Neuronal stem cell (in vitro differentiated cells): Measurements from ENCODE around the gene HDAC11.

Experiments
- DNase-seq: peaks from one replicate; pipeline ENCODE4 v3.0.0-alpha.2; 2013; ENCODE audit warnings: low spot score
- H2AFZ ChIP-seq: one replicate; pipeline ENCODE4 v1.6.1; 2013; ENCODE audit warnings: mild to moderate bottlenecking, low read length, inconsistent platforms
- H2AK5ac ChIP-seq: 2 replicates; pipeline ENCODE4 v1.6.1; 2013; ENCODE audit warnings: low read depth, mild to moderate bottlenecking, inconsistent platforms, low read length, moderate library complexity, mixed read lengths
- H2BK120ac ChIP-seq: 2 replicates; pipeline ENCODE4 v1.6.1; 2013; ENCODE audit warnings: low read depth, mild to moderate bottlenecking, inconsistent platforms, low read length, moderate library complexity, mixed read lengths
- H2BK12ac ChIP-seq: one replicate; pipeline ENCODE4 v1.6.1; 2013; ENCODE audit warnings: low read length, inconsistent platforms
- H2BK15ac ChIP-seq: 2 replicates; pipeline ENCODE4 v1.6.1; 2013; ENCODE audit warnings: mild to moderate bottlenecking, low read length, inconsistent platforms, mixed read lengths
- H2BK5ac ChIP-seq: one replicate; pipeline ENCODE4 v1.6.1; 2013; ENCODE audit warnings: inconsistent platforms, mild to moderate bottlenecking, low read length, moderate library complexity
- H3K14ac ChIP-seq: one replicate; pipeline ENCODE4 v1.6.1; 2013; ENCODE audit warnings: low read length, inconsistent platforms
- H3K18ac ChIP-seq: 2 replicates; pipeline ENCODE4 v1.6.1; 2013; ENCODE audit warnings: low read length, inconsistent platforms
- H3K23ac ChIP-seq: 2 replicates; pipeline ENCODE4 v1.6.1; 2013; ENCODE audit warnings: low read depth, mild to moderate bottlenecking, mixed read lengths, low read length, inconsistent platforms; ENCODE audit not compliant: poor library complexity
- H3K27ac ChIP-seq: replicated peaks from 3 replicates; pipeline ENCODE4 v1.5.1; 2013; ENCODE audit warnings: low read length, inconsistent platforms
- H3K27me3 ChIP-seq, 3 experiments: 2 replicates each; pipeline ENCODE4 v1.6.1; 2013; ENCODE audit warnings: low read length in 3 of 3, mild to moderate bottlenecking in 2 of 3, inconsistent platforms in 1 of 3, low read depth in 1 of 3, mixed read lengths in 1 of 3, moderate library complexity in 1 of 3; ENCODE audit not compliant: control insufficient read depth in 3 of 3, insufficient read depth in 3 of 3
- H3K36me3 ChIP-seq, 2 donors: replicated peaks in 1 of 2; 2 replicates each; pipeline ENCODE4 v1.6.1; 2013; ENCODE audit warnings: low read length in 2 of 2; ENCODE audit not compliant: control insufficient read depth in 2 of 2, insufficient read depth in 2 of 2
- H3K4ac ChIP-seq: 2 replicates; pipeline ENCODE4 v1.6.1; 2013; ENCODE audit warnings: inconsistent platforms, mild to moderate bottlenecking, low read length, moderate library complexity
- H3K4me1 ChIP-seq, 2 donors: 1 replicate in 1 of 2; 2 replicates in 1 of 2; pipeline ENCODE4 v1.6.1; 2013; ENCODE audit warnings: low read length in 2 of 2, low read depth in 1 of 2; ENCODE audit not compliant: control insufficient read depth in 2 of 2, insufficient read depth in 1 of 2
- H3K4me2 ChIP-seq: one replicate; pipeline ENCODE4 v1.6.1; 2013; ENCODE audit warnings: mild to moderate bottlenecking, low read length, inconsistent platforms; ENCODE audit not compliant: insufficient read depth, poor library complexity, severe bottlenecking
- H3K4me3 ChIP-seq, 2 donors: 2 replicates each; pipeline ENCODE4 v1.5.1; 2013; ENCODE audit warnings: low read length in 2 of 2, mild to moderate bottlenecking in 2 of 2, inconsistent platforms in 1 of 2, moderate library complexity in 1 of 2
- H3K79me1 ChIP-seq: one replicate; pipeline ENCODE4 v1.6.1; 2013; ENCODE audit warnings: low read depth, mild to moderate bottlenecking, inconsistent platforms, low read length, moderate library complexity
- H3K9ac ChIP-seq: one replicate; pipeline ENCODE4 v1.6.1; 2013; ENCODE audit warnings: mild to moderate bottlenecking, low read depth, low read length, inconsistent platforms; ENCODE audit not compliant: poor library complexity
- H3K9me3 ChIP-seq, 2 donors: replicated peaks in 1 of 2; 2 replicates each; pipeline versions ENCODE3 to v1.6.1; 2013; ENCODE audit warnings: low read length in 2 of 2, mild to moderate bottlenecking in 2 of 2, inconsistent platforms in 1 of 2, low read depth in 1 of 2, mixed read lengths in 1 of 2, moderate library complexity in 1 of 2; ENCODE audit not compliant: control insufficient read depth in 2 of 2, insufficient read depth in 1 of 2
- H4K8ac ChIP-seq: one replicate; pipeline ENCODE4 v1.6.1; 2013; ENCODE audit warnings: low read depth, mild to moderate bottlenecking, inconsistent platforms, low read length, moderate library complexity
- H4K91ac ChIP-seq: one replicate; pipeline ENCODE4 v1.6.1; 2013; ENCODE audit warnings: low read length, low read depth, mild to moderate bottlenecking, inconsistent platforms; ENCODE audit not compliant: poor library complexity
- WGBS, 2 donors: extraction: QIAGEN DNeasy Blood & Tissue Kit; methylation state at CpG; one replicate each; pipeline ENCODE4 v1.1.7; 2013; ENCODE audit warnings: missing lambda C conversion rate in 2 of 2, mixed read lengths in 1 of 2; ENCODE audit not compliant: insufficient read length in 2 of 2, insufficient replicate concordance in 1 of 2; ENCODE audit errors: extremely low coverage in 2 of 2; 5-methylcytosine and 5-hydroxymethylcytosine counted together

HDAC11 gene

DNA sequence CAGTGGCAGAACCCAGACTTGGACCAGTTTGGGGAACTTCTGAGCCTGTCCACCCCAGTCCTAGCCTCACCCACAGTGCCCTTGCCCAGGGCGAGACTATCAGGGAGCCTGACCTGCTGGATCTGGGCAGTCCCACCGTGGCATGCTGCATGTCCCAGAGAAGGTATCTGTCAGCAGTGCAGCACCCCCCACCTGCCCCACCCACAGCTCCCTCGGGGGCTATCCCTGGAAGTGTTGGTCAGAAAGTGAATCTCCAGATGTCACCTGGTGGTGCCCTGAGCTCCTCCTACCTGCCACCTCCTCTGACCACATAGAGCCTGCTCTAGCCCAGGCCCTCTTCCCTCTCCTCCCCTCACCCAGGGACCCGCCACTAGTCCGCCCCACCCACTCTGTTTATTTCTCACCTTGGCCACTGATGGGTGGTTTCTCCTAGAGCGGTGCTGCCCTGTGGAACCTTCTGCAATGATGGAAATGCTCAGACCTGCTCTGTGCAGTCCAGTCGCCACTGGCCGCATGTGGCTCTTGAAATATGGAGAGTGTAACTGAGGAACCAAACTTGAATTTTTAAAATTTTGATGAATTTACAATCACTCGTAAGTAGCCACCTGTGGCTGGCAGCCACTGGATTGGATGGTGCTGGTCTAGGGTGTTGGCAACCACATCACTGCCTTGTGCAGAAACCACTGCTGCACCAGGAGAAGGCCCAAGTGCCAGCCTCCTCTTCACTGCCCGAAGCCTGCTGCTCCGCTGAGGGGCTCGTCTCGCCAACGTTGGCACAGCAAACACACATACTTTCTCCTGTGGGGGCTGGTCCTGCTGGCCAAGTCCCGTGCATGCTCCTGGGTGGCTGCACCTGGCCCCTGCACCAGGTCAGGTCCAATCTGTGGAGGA lies 13.1 kb downstream of the HDAC11 start:
- no peak overlapping the region for H4K91ac ChIP-seq

DNA sequence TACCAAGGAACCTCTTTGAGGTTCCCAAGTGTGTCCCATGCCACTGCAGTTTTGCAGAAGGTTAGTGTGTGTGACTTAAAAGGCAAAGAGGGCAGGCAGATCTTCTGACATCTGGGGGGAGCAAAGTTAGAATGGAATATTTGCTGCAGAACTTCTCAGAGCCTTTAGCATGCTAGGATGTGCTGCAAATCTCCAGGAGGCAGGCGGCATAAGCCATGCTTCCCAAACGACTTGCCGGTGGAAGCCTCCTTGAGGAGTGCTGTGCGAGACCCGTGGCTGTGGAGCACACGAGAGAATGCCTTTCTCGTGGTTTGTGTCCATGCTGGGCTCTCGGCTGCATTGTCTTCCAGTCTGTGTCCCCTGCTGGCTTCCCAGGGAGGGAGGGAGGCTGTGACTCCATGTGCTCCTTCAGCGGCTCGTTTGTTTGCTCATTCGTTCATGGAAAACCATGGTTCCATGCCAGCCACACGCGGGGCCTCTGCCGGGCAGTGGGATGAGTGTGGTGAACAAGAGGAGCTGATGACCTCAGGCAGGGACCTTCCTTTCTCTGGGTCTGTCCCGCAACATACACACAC lies 13.8 kb downstream of the HDAC11 start:
- no peaks in the 10 kb centered on the region for H3K36me3 ChIP-seq
- no CpG with 5 or more reads among the region's 15 CpGs for WGBS, 2 donors
- H3K27ac ChIP-seq, result no peak overlapping the region
- H2AK5ac ChIP-seq, result no peak overlapping the region
- no peak overlapping the region for H4K91ac ChIP-seq
- H3K27me3 ChIP-seq, result no peaks in the 10 kb centered on the region
- H3K9me3 ChIP-seq, result no peaks in the 10 kb centered on the region
- no peak overlapping the region for H2BK15ac ChIP-seq
- no peak overlapping the region for H2BK12ac ChIP-seq
- no peak for DNase-seq
- H3K4ac ChIP-seq, result no peak overlapping the region
- no peak overlapping the region for H3K18ac ChIP-seq
- H2BK120ac ChIP-seq, result no peak overlapping the region
- no peak overlapping the region for H3K4me3 ChIP-seq
- H3K4me1 ChIP-seq, result peaks cover 4 to 6% of the 10 kb centered on the region in 2 donors
- peak overlapping the region; percentile 2 for H2BK5ac ChIP-seq
- H3K4me2 ChIP-seq, result no peak overlapping the region
- no peak overlapping the region for H3K9ac ChIP-seq
- no peak overlapping the region for H2AFZ ChIP-seq
- no peak overlapping the region for H3K14ac ChIP-seq
- H3K23ac ChIP-seq, result no peak overlapping the region
- no peaks in the 10 kb centered on the region for H3K79me1 ChIP-seq
- H4K8ac ChIP-seq, result no peak overlapping the region

More for the DNA sequence above, 13.1 kb downstream of the HDAC11 start:
- peaks cover 4 to 6% of the 10 kb centered on the region in 2 donors for H3K4me1 ChIP-seq
- no peak overlapping the region for H3K4me3 ChIP-seq
- no peak overlapping the region for H3K9ac ChIP-seq
- peak overlapping the region; percentile 2 for H2BK5ac ChIP-seq
- H3K23ac ChIP-seq, result no peak overlapping the region
- no peak overlapping the region for H3K14ac ChIP-seq
- no peak overlapping the region for H2BK15ac ChIP-seq
- no peaks in the 10 kb centered on the region for H3K79me1 ChIP-seq
- H2AFZ ChIP-seq, result no peak overlapping the region
- no peak for DNase-seq
- no peak overlapping the region for H3K4me2 ChIP-seq
- no peak overlapping the region for H3K27ac ChIP-seq
- no peak overlapping the region for H3K4ac ChIP-seq
- no peaks in the 10 kb centered on the region for H3K36me3 ChIP-seq
- no peak overlapping the region for H2AK5ac ChIP-seq
- no peaks in the 10 kb centered on the region for H3K9me3 ChIP-seq
- H2BK12ac ChIP-seq, result no peak overlapping the region
- no CpG with 5 or more reads among the region's 15 CpGs for WGBS, 2 donors
- H3K18ac ChIP-seq, result no peak overlapping the region
- H2BK120ac ChIP-seq, result no peak overlapping the region
- H4K8ac ChIP-seq, result no peak overlapping the region
- no peaks in the 10 kb centered on the region for H3K27me3 ChIP-seq

DNA sequence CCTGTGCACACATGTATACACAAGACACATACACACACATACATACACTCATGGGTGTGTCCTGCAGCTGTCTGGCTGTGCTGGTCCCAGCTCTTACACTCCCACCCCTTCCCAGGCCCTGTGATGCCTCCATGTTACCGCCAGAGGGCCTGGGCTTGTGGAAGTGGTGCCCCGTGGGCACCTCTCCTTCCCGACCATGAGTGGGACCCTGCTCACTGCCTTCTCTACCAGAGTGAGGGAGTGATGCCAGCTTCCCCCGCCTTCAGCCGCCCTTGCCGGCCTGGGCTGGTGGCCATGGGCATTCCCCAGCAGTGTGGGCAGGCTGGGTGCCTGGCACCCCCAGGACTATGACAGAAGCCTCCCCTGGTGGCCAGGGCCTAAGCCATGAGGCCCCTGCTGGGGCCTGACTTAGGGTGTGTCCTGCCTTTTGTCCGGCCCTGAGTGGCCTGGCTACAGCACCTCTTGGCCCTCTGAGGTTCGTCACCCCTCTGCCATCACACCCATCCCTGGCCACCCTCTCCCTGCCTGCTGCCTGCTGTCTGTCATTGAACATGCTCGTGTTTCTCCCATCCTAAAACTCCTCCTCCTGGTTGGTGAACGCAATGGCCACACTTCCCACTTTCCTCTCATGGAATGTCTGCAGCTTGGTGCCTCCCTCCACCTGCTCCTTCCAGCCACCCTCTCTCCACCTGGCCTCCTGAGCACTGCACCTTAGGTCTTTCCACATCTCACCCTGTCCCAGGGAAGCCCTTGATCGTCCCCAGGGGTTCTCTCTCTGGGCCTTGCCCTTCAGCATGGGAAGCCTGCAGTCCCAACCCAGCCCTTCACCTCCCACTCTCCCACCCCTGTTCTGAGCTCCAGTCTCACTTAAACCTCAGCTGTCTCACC lies 14.6 kb downstream of the HDAC11 start:
- Histone ChIP-seq H3K4me2 (no peak overlapping the region), H3K27ac (no peak overlapping the region), H2BK12ac (no peak overlapping the region), H3K4ac (no peak overlapping the region), H2AFZ (no peak overlapping the region), H2BK5ac (peak overlapping the region; percentile 61), H3K36me3 (no peaks in the 10 kb centered on the region), H4K8ac (no peak overlapping the region), H2BK15ac (peak overlapping the region; percentile 30), H3K4me3 (no peak overlapping the region), H2AK5ac (peak overlapping the region; percentile 44), H3K27me3 (no peaks in the 10 kb centered on the region), H3K4me1 (peaks cover 4 to 6% of the 10 kb centered on the region in 2 donors), H3K18ac (peak overlapping the region; percentile 48), H3K79me1 (no peaks in the 10 kb centered on the region), H3K9me3 (no peaks in the 10 kb centered on the region), H2BK120ac (no peak overlapping the region), H3K14ac (no peak overlapping the region), H3K23ac (no peak overlapping the region), H4K91ac (no peak overlapping the region), H3K9ac (no peak overlapping the region)
- peak; percentile 21 for DNase-seq
- no CpG with 5 or more reads among the region's 11 CpGs for WGBS, 2 donors
